Measurements from ENCODE around the gene ARIH2. TPM values are rescaled to one million over a fixed set of nuclear protein-coding genes. Genes with fewer than 3 reads are reported as not detected.

ARIH2 gene
- total and polyA plus RNA-seq, 2 of the 8 experiments (the other 6 are each of a cell fraction or from before 2014, with no cell fraction given), result 72.9 to 136 TPM

DNA sequence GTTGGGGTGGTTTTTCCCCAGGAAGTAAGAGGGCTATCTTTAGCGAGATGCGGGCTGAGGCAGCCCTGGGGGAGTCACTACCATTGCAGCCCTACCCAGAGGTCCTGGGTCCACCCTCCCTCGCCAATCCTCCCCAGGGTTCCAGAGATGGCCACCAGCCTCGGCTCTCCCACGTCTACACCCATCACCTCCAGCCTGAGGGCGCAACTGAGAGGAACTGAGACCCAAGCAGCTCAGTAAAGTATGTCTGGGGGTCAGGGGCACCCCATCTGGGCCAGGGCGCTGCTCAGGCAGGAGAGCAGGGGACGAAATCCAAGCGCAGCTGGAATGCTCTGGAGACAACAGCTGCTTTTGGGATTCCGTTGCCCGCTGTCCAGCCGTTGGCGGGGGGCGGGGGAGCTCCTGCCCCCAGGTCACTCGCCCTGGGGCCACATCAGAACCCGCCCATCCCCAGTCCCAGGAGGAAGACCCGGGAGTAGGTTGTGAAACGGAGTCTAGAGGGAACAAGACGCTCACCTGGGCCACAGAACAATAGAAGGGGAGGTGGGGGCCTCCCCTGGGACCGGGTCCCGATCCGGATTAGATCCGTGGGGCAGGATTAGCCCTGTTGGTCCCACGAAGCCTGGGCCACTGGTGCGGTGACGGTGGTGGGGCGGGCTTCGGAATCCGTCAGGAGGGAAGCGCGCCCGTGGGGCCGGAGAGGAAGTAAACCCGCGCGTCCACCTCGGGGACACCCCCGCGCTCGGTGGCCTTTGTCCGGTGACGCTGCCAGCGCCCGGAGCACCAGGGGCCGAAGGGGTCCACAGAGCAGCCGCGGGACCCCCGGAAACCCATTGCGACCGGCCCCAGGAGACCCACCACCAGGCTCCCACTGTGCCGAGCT lies 101.9 kb downstream of the ARIH2 start:
- no peak overlapping the region for H2BK20ac ChIP-seq (ENCODE audit: low read length)
- H3K14ac ChIP-seq (ENCODE audit: insufficient read length), result no peak overlapping the region
- peak overlapping the region; percentile 62 for H4K91ac ChIP-seq (replicated peaks; ENCODE audit: insufficient read length, low read length)
- no peak overlapping the region for H3K23ac ChIP-seq (ENCODE audit: insufficient read length)
- H4K5ac ChIP-seq (ENCODE audit: insufficient read length, low read depth, low read length), result peak overlapping the region; percentile 75
- H2BK15ac ChIP-seq (ENCODE audit: low read length), result no peak overlapping the region
- peaks cover 0 to 21% (median 13%) of the 10 kb centered on the region in 4 experiments; a peak in 6 of 7 replicates for H3K4me1 ChIP-seq (replicated peaks in 1 of 4; ENCODE audit: control insufficient read depth in 3 of 4, insufficient read depth in 4 of 4, low read length in 3 of 4)
- no peak overlapping the region for H2BK120ac ChIP-seq (replicated peaks; ENCODE audit: low read depth, low read length)
- CTCF ChIA-PET (ENCODE audit: partially characterized antibody), result interaction anchor here (0.6 to 24.3 kb wide), 11 partner anchors 8 to 519 kb away, joined by 3 to 467 read pairs (median 3); partner anchors contain the start of genes P4HTM, QARS1, QRICH1 and WDR6
- H3K36me3 ChIP-seq (ENCODE audit: control insufficient read depth in 2 of 4, insufficient read depth in 4 of 4, low read length in 3 of 4), result peaks cover 18 to 38% (median 26%) of the 10 kb centered on the region in 4 experiments
- TF ChIP-seq SIN3A (conservative IDR thresholded peaks at IDR 0.05 in 1 of 2, IDR thresholded peaks at IDR 0.05 in 1 of 2; ENCODE audit: low read depth in 1 of 2, low read length in 2 of 2), result 0 out of 4 replicates have a peak, but pooled peaks of 1 of the 2 experiments have one; percentile 0
- 0 out of 4 replicates have a peak, but pooled peaks of 1 of the 2 experiments have one; percentile 16 for TF ChIP-seq HDAC2 (IDR thresholded peaks at IDR 0.05; ENCODE audit: borderline replicate concordance in 1 of 2, low read depth in 2 of 2, low read length in 2 of 2)
- TF ChIP-seq CREB1 (IDR thresholded peaks at IDR 0.05), result 0 out of 2 replicates have a peak, but pooled peaks have one; percentile 9
- TF ChIP-seq BCL11A (IDR thresholded peaks at IDR 0.05; ENCODE audit: low read depth in 2 of 2, low read length in 2 of 2), result no peak
- TF ChIP-seq PHF8 (conservative IDR thresholded peaks at IDR 0.05; ENCODE audit: low read depth, low read length), result peak; percentile 3; the same call in 1 of the 2 replicates
- H4K20me1 ChIP-seq (replicated peaks in 1 of 2; ENCODE audit: control insufficient read depth in 1 of 2, insufficient read depth in 2 of 2, low read length in 2 of 2), result peaks cover 13 to 17% of the 10 kb centered on the region in 2 experiments
- peak overlapping the region; percentile 75 for H3K56ac ChIP-seq (replicated peaks; ENCODE audit: insufficient read length, low read depth, low read length)
- peak overlapping the region; percentile 99; the same call in 1 of the 2 replicates for H4K8ac ChIP-seq (ENCODE audit: extremely low read depth, insufficient read depth, low read length)
- peak overlapping the region; percentile 6 for H3K18ac ChIP-seq (ENCODE audit: extremely low read depth, low read length)
- DNase-seq (ENCODE audit: low read depth in 1 of 2, low spot score in 2 of 2), result peak in 1 of 2 experiments; percentile 65
- H2BK5ac ChIP-seq (ENCODE audit: low read depth, low read length), result peak overlapping the region; percentile 98
- no peaks in the 10 kb centered on the region for H3K9me3 ChIP-seq (ENCODE audit: insufficient read depth in 2 of 2, low read depth in 1 of 2, low read length in 1 of 2)
- H3K79me2 ChIP-seq (ENCODE audit: control insufficient read depth in 1 of 2, insufficient read depth in 2 of 2, low read length in 2 of 2), result peaks cover 0 to 16% of the 10 kb centered on the region in 2 experiments; a peak in 1 of 4 replicates
- H3K4me3 ChIP-seq (ENCODE audit: extremely low read depth in 1 of 4, insufficient read depth in 2 of 4, low read depth in 3 of 4, low read length in 4 of 4), result peak overlapping the region; percentile 84 to 97 (median 95)
- 0 out of 2 replicates have a peak overlapping the region, but pooled peaks have one; percentile 75 for H2BK12ac ChIP-seq (ENCODE audit: low read depth, low read length)
- no peaks in the 10 kb centered on the region for H3K27me3 ChIP-seq (replicated peaks in 1 of 4; ENCODE audit: control insufficient read depth in 3 of 4, extremely low read depth in 1 of 4, insufficient read depth in 3 of 4, low read length in 3 of 4)
- FAIRE-seq, result no peak
- 0 out of 2 replicates have a peak overlapping the region, but pooled peaks have one; percentile 77 for H2AK5ac ChIP-seq (ENCODE audit: low read depth, low read length)
- POLR2A ChIA-PET (ENCODE audit: partially characterized antibody), result interaction anchor here (0.6 to 38.8 kb wide), 20 partner anchors 8 to 1326 kb away, joined by 3 to 1518 read pairs (median 6); partner anchors contain the start of genes DALRD3, IMPDH2, IP6K2 and KLHDC8B
- WGBS, 2 experiments (ENCODE audit: extremely low coverage in 1 of 2, insufficient coverage in 1 of 2, insufficient read length in 1 of 2, insufficient replicate concordance in 2 of 2, low coverage in 1 of 2, low lambda C conversion rate in 2 of 2, missing lambda C conversion rate in 1 of 2), result 9% methylated on average over 35 of the region's 51 CpGs; no CpG with 5 or more reads in 1 of the 2 experiments
- peak overlapping the region; percentile 96 to 98 for H3K4me2 ChIP-seq (ENCODE audit: insufficient read depth in 1 of 2, low read depth in 2 of 2, low read length in 2 of 2)
- peak overlapping the region; percentile 62 for H3K4ac ChIP-seq (replicated peaks; ENCODE audit: insufficient read length, low read depth, low read length)
- H3K23me2 ChIP-seq (ENCODE audit: low read depth, low read length), result peaks cover 32% of the 10 kb centered on the region
- peaks cover 5% of the 10 kb centered on the region for H3K79me1 ChIP-seq (ENCODE audit: low read depth, low read length)
- H3K9ac ChIP-seq (replicated peaks in 1 of 4; ENCODE audit: extremely low read depth in 1 of 4, low read depth in 3 of 4, low read length in 3 of 4), result peak overlapping the region; percentile 86 to 96 (median 93)
- peak overlapping the region; percentile 91 for H3K27ac ChIP-seq (ENCODE audit: low read depth, low read length)
- H2AFZ ChIP-seq (ENCODE audit: low read length), result no peak overlapping the region

All from H1 (cell line).